ENCODE measurements around the gene TTYH2. TPM values are rescaled to one million over a fixed set of nuclear protein-coding genes. Genes with fewer than 3 reads are reported as not detected.

TTYH2 gene
- total RNA-seq, 4 donors from 2014 or later: 5.5 to 7.7 (median 6.3) TPM

DNA sequence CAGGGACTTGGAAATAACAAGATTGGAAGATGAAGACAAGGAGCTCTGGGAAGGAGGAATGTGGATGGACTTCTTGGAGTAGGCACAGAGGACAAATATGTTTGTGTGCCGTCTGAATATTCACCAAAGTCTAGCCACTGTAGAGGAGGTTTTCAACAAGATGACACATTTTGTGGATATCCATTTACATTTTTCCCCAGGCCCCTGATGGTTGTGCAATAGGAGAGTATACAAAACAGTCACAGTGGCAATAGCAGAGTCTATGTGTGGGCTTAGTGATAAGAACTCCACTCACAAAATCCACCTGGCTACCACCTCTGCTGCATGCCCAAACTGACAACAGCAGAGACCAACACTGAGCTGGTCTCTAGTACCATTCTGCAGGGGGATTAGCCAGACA is 42.4 kb upstream of the TTYH2 start:
- Histone ChIP-seq H3K4me3 (no peak overlapping the region), H3K4me1 (no peaks in the 10 kb centered on the region), H3K36me3 (no peaks in the 10 kb centered on the region), H3K27ac (no peak overlapping the region), H3K9me3 (peaks cover 0 to 3% (median 0%) of the 10 kb centered on the region in 3 donors), H3K27me3 (peaks cover 45% of the 10 kb centered on the region)
- no peak for ATAC-seq
- WGBS, 2 donors (ENCODE audit: low coverage in 1 of 2): 45% methylated on average over 1 of the region's 1 CpG; no CpG with 5 or more reads in 1 of the 2 donors
- no peak for TF ChIP-seq EP300 (IDR thresholded peaks at IDR 0.05)
- TF ChIP-seq POLR2A (IDR thresholded peaks at IDR 0.05): no peak
- TF ChIP-seq CTCF (IDR thresholded peaks at IDR 0.05): no peak
- no peak for TF ChIP-seq POLR2AphosphoS5 (IDR thresholded peaks at IDR 0.05)

- no peak overlapping the region for H3K27ac ChIP-seq
- H3K27me3 ChIP-seq: peaks cover 52% of the 10 kb centered on the region
- no peaks in the 10 kb centered on the region for H3K4me1 ChIP-seq
- no peaks in the 10 kb centered on the region for H3K9me3 ChIP-seq
- TF ChIP-seq CTCF (IDR thresholded peaks at IDR 0.05) (no peak), EP300 (IDR thresholded peaks at IDR 0.05) (no peak), POLR2A (IDR thresholded peaks at IDR 0.05) (no peak), POLR2AphosphoS5 (IDR thresholded peaks at IDR 0.05) (no peak)
- no peaks in the 10 kb centered on the region for H3K36me3 ChIP-seq
- 41 to 50% methylated on average over 3 of the region's 3 CpGs for WGBS, 2 donors (ENCODE audit: low coverage in 1 of 2)
- H3K4me3 ChIP-seq: no peak overlapping the region
- ATAC-seq: no peak
These were observed 40.7 kb upstream of the TTYH2 start for GRCh38 chr17:74172700-74173099.

DNA sequence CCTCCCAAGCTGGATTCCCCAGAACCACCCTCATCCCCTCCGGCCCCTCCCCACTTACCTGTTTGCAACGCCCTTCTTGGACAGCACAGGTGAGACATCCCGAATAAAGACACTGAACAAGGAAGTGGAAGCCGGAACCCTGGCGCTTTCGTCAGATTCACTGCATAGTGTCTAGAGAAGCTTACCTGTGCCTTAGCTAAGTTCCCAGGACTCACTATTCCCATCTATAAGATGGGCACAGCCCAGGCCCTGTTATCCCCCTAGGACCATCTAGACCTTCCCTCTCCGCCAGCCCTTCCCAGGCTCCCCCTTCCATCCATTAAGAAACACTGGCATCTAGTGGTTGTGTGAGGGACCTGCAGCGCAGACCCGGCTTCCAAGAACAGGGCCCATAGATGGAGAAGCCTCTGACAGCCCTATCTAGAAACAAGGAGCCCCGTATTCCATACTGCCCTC is 36.8 kb upstream of the TTYH2 start:
- no peaks in the 10 kb centered on the region for H3K9me3 ChIP-seq
- TF ChIP-seq CTCF (IDR thresholded peaks at IDR 0.05): peak in 3 of 4 experiments; percentile 67 to 83 (median 72)
- TF ChIP-seq EP300 (IDR thresholded peaks at IDR 0.05): no peak
- H3K4me1 ChIP-seq: no peaks in the 10 kb centered on the region
- H3K4me3 ChIP-seq: no peak overlapping the region
- no peaks in the 10 kb centered on the region for H3K36me3 ChIP-seq
- peaks cover 82% of the 10 kb centered on the region for H3K27me3 ChIP-seq
- H3K27ac ChIP-seq: no peak overlapping the region
- 10 to 58% methylated on average over 4 to 7 of the region's 10 CpGs for WGBS, 2 donors (ENCODE audit: low coverage in 1 of 2)
- peak; percentile 53 for ATAC-seq

GRCh38 chr17:74177018-74177450 is 36.3 kb upstream of the TTYH2 start:
- peaks cover 87% of the 10 kb centered on the region for H3K27me3 ChIP-seq
- no peaks in the 10 kb centered on the region for H3K4me1 ChIP-seq
- H3K36me3 ChIP-seq: no peaks in the 10 kb centered on the region
- ATAC-seq: no peak
- H3K4me3 ChIP-seq: no peak overlapping the region
- H3K27ac ChIP-seq: no peak overlapping the region
- TF ChIP-seq EP300 (IDR thresholded peaks at IDR 0.05): no peak
- TF ChIP-seq POLR2A (IDR thresholded peaks at IDR 0.05): no peak
- no peak for TF ChIP-seq CTCF (IDR thresholded peaks at IDR 0.05)
- no peak for TF ChIP-seq POLR2AphosphoS5 (IDR thresholded peaks at IDR 0.05)
- 0 to 14% methylated on average over 1 of the region's 1 CpG for WGBS, 2 donors (ENCODE audit: low coverage in 1 of 2)
- no peaks in the 10 kb centered on the region for H3K9me3 ChIP-seq

DNA sequence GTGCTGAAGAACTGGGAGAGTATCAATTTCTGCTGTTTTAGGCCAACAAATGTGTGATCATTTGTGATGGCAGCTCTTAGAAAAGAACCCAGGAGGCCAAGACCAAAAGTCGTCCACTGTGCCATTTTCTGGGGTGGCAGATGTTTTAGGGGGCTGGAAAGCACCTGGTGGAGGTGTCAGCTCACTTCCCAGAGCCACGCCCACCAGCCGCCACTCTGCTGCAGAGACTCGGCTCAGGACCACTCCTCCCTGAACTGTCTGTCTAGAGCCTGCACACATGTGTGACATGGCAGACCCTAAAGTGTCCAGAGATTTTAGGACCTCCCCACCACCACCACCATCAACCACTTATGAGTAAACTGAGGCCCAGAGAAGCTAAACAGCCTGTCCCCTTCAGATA is 33.8 kb upstream of the TTYH2 start:
- H3K9me3 ChIP-seq: no peaks in the 10 kb centered on the region
- H3K27ac ChIP-seq: no peak overlapping the region
- no peaks in the 10 kb centered on the region for H3K36me3 ChIP-seq
- no peak overlapping the region for H3K4me3 ChIP-seq
- H3K27me3 ChIP-seq: peaks cover 88% of the 10 kb centered on the region
- ATAC-seq: no peak
- no peak for TF ChIP-seq POLR2AphosphoS5 (IDR thresholded peaks at IDR 0.05)
- no peak for TF ChIP-seq CTCF (IDR thresholded peaks at IDR 0.05)
- no peak for TF ChIP-seq POLR2A (IDR thresholded peaks at IDR 0.05)
- TF ChIP-seq EP300 (IDR thresholded peaks at IDR 0.05): no peak
- H3K4me1 ChIP-seq: no peaks in the 10 kb centered on the region
- WGBS, 2 donors (ENCODE audit: low coverage in 1 of 2): 89% methylated on average over 3 of the region's 4 CpGs; no CpG with 5 or more reads in 1 of the 2 donors
